KMS-11 (cell line): Measurements from ENCODE around the gene NBAS.

Experiments
- H2AFZ ChIP-seq: fragments of 200-600 bp; sonication (generic); 2 replicates; pipeline ENCODE4 v1.6.1; 2016; ENCODE audit warnings: antibody characterized with exemption, mixed run types, low read depth
- H3K27ac ChIP-seq: fragments of 200-600 bp; sonication (generic); 2 replicates; pipeline ENCODE4 v1.6.1; 2016; ENCODE audit warnings: mild to moderate bottlenecking, mixed run types
- H3K27me3 ChIP-seq: fragments of 200-600 bp; sonication (generic); 2 replicates; pipeline ENCODE4 v1.6.1; 2017; ENCODE audit warnings: mild to moderate bottlenecking, low read depth, mixed run types, moderate library complexity; ENCODE audit not compliant: insufficient read depth
- H3K36me3 ChIP-seq: fragments of 200-600 bp; sonication (generic); 2 replicates; pipeline ENCODE4 v1.6.1; 2017; ENCODE audit warnings: mild to moderate bottlenecking, mixed run types; ENCODE audit not compliant: insufficient read depth
- H3K4me1 ChIP-seq: fragments of 200-600 bp; sonication (generic); 2 replicates; pipeline ENCODE4 v1.6.1; 2016; ENCODE audit warnings: mild to moderate bottlenecking, low read depth, mixed run types; ENCODE audit not compliant: poor library complexity, severe bottlenecking
- H3K4me2 ChIP-seq: fragments of 200-600 bp; sonication (generic); 2 replicates; pipeline ENCODE4 v1.7.0; 2016; ENCODE audit warnings: mild to moderate bottlenecking, mixed run types
- H3K4me3 ChIP-seq: fragments of 200-600 bp; sonication (generic); IDR thresholded peaks from 2 replicates; pipeline ENCODE4 v1.6.1; 2017; ENCODE audit warnings: low read depth, low read length, mixed read lengths; ENCODE audit not compliant: insufficient read depth
- H3K79me2 ChIP-seq: fragments of 200-600 bp; sonication (generic); 2 replicates; pipeline ENCODE4 v1.6.1; 2016; ENCODE audit warnings: low read depth, mixed run types; ENCODE audit not compliant: insufficient read depth
- H3K9ac ChIP-seq: fragments of 200-600 bp; sonication (generic); 2 replicates; pipeline ENCODE4 v1.6.1; 2016; ENCODE audit warnings: mild to moderate bottlenecking, mixed run types
- H4K20me1 ChIP-seq: fragments of 200-600 bp; sonication (generic); 2 replicates; pipeline ENCODE4 v1.6.1; 2016; ENCODE audit warnings: mild to moderate bottlenecking, mixed run types; ENCODE audit not compliant: insufficient read depth
- CTCF ChIP-seq: fragments of 200-600 bp; sonication (generic); conservative IDR thresholded peaks from 2 replicates; pipeline ENCODE4 v1.6.1; 2017; ENCODE audit warnings: low read depth, mild to moderate bottlenecking, antibody characterized with exemption, low read length, moderate library complexity, mixed read lengths

The NBAS gene

GRCh38 chr2:15607709-15608391 is 46.7 kb upstream of the NBAS start:
- no peak for TF ChIP-seq CTCF
- Histone ChIP-seq H3K27me3 (no peaks in the 10 kb centered on the region), H2AFZ (no peak overlapping the region), H4K20me1 (no peaks in the 10 kb centered on the region), H3K9ac (no peak overlapping the region), H3K36me3 (peaks cover 16% of the 10 kb centered on the region; the same call in 1 of the 2 replicates), H3K4me3 (no peak overlapping the region), H3K4me1 (no peaks in the 10 kb centered on the region), H3K4me2 (no peak overlapping the region), H3K79me2 (no peaks in the 10 kb centered on the region), H3K27ac (no peak overlapping the region)

GRCh38 chr2:15606481-15607441 is 45.6 kb upstream of the NBAS start:
- Histone ChIP-seq H4K20me1 (no peaks in the 10 kb centered on the region), H3K9ac (no peak overlapping the region), H3K4me1 (no peaks in the 10 kb centered on the region), H3K27ac (no peak overlapping the region), H2AFZ (no peak overlapping the region), H3K36me3 (peaks cover 24% of the 10 kb centered on the region; the same call in 1 of the 2 replicates), H3K27me3 (no peaks in the 10 kb centered on the region), H3K79me2 (no peaks in the 10 kb centered on the region), H3K4me2 (no peak overlapping the region), H3K4me3 (no peak overlapping the region)
- TF ChIP-seq CTCF: no peak

DNA sequence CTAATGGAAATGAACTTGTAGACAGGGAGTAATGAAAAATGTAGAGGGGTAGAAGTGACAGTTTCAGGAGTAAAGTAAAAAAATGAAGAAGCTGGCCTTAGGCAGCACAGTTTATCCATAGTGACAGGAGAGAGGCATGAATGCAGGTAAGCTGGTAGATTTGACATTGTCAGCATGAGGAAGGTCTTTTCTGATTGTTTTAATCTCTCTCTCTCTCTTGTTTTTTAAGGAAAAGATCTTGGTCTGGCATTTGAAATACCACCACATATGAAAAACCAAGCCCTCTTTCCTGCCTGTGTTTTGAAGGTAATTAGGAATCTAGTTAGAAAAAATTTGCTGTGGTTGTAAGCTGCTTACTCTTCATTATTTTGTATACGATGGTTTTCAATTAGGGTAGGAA is 44.6 kb upstream of the NBAS start:
- Histone ChIP-seq H3K4me3 (no peak overlapping the region), H3K4me2 (no peak overlapping the region), H3K79me2 (no peaks in the 10 kb centered on the region), H3K9ac (no peak overlapping the region), H4K20me1 (no peaks in the 10 kb centered on the region), H3K4me1 (no peaks in the 10 kb centered on the region), H3K27ac (no peak overlapping the region), H2AFZ (no peak overlapping the region), H3K27me3 (no peaks in the 10 kb centered on the region), H3K36me3 (peaks cover 32% of the 10 kb centered on the region; the same call in 1 of the 2 replicates)
- no peak for TF ChIP-seq CTCF

DNA sequence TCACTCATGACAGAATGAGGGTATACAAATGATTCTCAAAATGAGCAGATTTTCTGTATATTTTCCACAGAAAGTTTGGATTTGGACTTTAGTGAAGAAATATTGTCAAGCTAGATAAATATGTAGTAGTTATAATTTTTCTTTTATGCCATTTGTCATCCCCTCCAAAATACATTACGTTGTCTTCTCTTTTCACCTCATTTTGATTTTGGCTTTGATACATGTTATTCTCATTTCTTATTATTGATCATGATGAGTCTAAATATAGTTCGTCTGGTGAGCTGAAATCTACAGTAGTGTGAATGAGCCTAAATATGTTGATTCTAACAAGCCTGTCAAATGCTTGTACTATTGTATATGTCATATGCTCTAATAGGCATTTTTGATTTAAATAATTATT is 42.8 kb upstream of the NBAS start:
- Histone ChIP-seq H3K36me3 (peaks cover 32% of the 10 kb centered on the region; the same call in 1 of the 2 replicates), H2AFZ (no peak overlapping the region), H3K4me2 (no peak overlapping the region), H3K27ac (no peak overlapping the region), H3K9ac (no peak overlapping the region), H3K79me2 (no peaks in the 10 kb centered on the region), H3K27me3 (no peaks in the 10 kb centered on the region), H3K4me1 (no peaks in the 10 kb centered on the region), H4K20me1 (no peaks in the 10 kb centered on the region), H3K4me3 (no peak overlapping the region)
- no peak for TF ChIP-seq CTCF
